ENCODE results near the gene IDH2.

DNA sequence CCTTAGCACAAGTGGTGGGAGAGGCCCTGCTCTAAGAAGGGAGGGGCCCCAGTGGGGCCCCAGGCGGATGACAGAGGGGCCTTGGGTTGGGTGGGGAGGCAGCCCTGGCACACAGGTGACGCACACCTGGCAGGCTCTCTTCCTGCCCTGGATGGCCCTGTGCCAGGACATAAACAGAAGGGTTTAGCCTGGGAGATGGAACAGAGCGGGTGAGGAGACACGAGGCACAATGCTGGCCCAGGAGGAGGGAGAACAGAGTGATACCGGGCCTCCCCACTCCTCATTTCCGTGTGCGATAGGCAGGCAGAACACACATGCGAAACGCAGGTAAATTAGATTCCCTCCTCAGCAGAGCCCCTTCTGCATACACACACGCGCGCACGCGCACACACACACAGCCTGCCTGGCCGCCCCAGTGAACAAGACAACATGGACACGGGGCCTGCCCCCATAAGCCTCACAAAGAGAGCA, 39.8 kb downstream of the IDH2 start:
- TF ChIP-seq POLR2A (IDR thresholded peaks at IDR 0.05), result no peak
- TF ChIP-seq, protein P1, sequence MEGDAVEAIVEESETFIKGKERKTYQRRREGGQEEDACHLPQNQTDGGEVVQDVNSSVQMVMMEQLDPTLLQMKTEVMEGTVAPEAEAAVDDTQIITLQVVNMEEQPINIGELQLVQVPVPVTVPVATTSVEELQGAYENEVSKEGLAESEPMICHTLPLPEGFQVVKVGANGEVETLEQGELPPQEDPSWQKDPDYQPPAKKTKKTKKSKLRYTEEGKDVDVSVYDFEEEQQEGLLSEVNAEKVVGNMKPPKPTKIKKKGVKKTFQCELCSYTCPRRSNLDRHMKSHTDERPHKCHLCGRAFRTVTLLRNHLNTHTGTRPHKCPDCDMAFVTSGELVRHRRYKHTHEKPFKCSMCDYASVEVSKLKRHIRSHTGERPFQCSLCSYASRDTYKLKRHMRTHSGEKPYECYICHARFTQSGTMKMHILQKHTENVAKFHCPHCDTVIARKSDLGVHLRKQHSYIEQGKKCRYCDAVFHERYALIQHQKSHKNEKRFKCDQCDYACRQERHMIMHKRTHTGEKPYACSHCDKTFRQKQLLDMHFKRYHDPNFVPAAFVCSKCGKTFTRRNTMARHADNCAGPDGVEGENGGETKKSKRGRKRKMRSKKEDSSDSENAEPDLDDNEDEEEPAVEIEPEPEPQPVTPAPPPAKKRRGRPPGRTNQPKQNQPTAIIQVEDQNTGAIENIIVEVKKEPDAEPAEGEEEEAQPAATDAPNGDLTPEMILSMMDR (IDR thresholded peaks at IDR 0.05), result no peak

Data from transverse colon (tissue), 3 donors.